HS-27A (cell line): ENCODE results near the gene S100A11.

Experiments used
- DNase-seq: peaks from one replicate; pipeline ENCODE4 v3.0.0-alpha.2; 2012; ENCODE audit warnings: low read depth, missing footprints

Gene S100A11

DNA sequence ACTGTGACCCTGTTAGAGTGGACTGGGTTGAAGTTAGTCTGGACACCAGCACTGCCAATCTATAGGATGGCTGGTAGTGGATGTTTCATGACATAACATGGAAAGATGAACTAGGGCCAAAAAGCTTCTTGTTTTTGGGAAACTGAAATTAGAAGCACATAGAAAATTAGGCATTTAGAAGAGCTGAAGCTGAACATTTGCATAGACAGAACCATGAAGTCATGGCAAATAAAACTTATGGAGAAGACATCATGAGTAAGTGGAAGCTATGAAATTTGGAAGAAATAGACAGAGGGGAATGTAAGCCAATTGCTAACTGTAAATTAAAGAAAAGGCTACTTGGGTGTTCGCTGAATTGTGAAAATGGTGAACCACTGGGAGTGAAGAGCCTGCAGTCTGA, 2.7 kb upstream of the S100A11 start:
- no peak for DNase-seq

DNA sequence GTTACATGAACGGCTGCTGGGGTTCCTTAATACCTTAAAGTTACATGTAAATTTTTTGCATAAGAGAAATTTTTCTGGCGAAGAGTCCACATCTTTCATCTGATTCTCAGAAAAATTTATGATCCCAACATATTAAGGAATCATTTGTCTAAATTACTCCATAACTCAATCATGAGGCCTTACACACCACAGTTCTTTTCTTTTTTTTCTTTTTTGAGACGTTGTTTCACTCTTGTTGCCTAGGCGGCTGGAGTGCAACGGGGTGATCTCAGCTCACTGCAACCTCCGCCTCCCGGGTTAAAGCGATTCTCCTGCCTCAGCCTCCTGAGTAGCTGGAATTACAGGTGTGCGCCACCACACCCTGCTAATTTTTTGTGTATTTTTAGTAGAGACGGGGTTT, 2.1 kb upstream of the S100A11 start:
- no peak for DNase-seq

DNA sequence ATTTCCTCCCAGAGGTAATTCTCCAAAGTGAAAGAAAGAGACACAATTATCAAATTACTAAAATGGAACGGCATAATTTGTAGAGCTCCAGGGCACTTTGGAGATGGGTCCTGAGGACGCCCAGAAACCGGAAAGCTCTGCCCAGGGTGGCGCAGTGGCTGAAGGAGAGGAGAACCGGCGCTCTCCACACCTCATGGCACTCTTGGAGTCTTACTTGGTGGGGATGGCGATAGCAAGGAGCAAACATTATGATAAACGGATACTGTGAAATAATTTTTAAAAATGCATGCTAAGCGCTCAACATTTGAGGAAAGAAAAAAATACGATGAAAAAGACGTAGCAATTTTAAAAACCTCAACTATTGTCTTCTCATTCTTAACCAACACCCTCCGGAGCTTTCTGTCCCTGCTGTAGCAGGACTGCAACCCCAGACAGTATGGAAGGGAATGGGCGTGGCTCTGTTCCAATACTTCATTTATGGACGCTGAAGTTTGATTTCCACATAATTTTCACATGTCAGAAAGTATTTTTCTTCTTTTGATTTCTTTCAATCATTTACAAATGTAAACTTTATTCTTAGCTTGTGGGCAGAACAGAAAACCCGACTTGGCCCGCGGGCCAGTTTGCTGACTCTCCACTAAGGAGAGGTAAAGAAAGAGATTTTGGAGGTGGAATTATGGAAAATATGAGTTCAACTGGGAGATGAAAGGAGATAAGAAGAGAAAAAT, 1.1 kb downstream of the S100A11 start:
- no peak for DNase-seq

DNA sequence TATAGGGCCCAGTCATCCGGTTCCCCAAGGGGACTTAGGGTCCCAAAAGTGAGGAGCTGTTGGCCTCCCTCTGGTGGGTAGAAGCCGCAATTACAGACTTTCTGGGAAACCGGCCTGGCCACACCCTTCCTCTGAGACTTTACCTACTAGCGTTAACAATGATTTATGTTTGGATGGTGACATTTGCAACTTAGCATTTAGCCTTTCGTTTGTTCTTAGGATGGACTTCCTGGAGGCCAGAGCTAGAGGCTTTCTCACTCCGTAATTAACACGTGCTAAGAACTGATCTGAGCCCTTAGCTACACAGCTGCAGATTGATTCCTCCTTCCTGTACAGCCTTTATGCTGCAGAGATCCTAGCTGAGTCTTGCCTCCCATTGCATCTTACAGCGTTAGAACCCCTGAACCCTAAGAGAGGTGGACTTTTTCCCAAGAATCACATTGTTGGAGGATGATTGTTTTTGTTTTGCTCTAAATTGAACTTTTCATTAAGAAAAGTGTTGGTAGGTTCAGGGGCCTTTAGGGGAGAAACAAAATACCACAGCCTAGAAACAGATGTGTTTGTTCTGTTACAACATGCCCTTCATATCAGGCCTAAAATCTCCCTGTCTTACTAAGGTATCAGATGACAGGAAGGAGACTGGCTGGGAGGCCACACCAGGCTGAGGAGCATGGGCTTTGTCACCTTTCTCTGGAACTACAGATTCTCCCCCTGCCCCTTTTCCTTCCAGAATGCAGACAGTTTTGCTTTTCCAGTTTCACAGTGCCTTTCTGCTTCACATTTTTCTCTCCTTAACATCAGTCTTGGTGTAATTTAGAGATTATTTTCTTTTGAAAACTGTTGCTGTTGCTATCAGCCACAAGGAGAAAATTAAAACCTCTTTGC, 1.9 kb downstream of the S100A11 start:
- DNase-seq: peak; percentile 72

DNA sequence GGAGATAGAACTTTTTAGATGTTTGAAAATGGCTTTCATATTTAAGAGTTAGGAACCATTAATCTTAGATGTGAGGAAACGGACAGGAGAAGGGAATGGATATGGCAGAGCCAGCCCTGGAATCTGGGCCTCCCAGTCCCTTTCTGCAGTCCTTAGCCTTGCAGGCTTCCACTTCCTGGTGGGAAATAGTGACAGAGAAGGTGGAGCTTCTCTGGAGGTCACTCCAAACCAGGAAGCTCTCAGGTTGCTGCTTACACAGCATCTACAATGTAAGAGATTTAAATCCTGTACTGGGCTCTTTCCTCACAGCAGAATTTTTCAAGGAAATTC, 2.5 kb downstream of the S100A11 start:
- no peak for DNase-seq

DNA sequence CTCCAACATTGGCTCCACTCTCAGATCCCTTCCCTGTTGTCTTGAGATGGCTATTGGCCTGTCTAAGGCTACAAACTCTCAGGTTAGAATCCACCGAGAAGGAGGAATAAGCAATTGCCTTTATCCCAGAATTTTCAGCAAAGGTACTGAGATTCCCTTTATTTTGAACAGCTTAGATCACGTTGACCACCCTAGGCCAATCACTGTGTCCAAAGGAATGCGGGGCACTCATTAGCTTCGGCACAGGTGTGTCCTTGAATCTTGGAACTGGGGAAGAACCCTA, 6.9 kb downstream of the S100A11 start:
- DNase-seq: no peak

DNA sequence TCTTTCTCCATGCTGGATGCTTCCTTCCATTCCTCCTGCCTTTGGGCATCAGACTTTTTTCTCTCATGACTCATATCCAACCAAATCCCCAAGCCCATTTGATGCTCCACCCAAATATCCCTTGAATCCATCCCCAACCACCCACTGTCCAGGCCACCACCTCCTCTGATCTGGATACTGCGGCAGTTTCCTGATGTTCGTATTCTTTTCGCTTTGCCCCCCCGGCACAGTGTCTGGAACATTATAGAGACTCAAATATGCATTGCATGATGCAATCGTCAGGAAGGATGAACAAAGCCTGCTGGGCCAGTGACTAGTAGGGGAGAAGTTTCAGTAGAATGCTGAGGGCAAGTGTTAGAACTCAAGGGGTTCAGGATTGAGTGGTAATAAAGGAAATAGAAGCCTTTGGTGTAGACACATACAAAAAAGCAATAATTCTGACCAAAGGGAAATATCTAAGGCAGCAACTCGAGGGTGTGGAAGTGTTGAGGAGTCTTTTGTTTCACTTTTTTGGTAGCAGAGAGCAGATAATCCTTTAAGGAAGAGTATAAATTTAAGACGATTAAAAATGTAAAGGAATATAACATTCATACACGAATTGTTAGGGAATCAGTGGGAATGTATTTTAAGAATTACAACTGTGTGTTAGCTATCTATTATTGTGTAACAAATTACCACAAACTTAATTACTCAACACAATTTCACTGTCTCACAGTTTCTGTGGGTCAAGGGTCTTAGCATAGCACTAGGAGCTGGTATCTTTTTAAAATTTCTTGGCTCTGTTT, 7.5 kb downstream of the S100A11 start:
- DNase-seq: peak; percentile 57

DNA sequence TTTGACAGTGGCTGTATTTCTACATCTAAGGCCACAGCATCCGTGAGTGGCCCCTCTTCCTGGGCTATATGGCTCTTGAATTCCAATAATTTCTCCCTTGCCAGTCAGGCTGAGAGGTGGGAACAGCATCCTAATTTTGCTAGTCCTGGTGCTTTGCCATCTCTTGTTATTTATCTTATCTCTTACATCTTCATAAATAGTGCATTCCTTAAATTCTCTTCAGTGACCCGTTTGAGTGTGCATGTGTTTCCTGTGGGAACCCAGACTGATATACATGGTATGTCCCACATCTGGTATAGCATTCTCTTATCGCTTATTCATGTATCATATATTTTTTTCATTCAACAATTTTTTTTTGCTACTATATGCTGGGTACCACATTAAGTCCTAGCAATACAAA, 9.9 kb downstream of the S100A11 start:
- peak; percentile 72 for DNase-seq

DNA sequence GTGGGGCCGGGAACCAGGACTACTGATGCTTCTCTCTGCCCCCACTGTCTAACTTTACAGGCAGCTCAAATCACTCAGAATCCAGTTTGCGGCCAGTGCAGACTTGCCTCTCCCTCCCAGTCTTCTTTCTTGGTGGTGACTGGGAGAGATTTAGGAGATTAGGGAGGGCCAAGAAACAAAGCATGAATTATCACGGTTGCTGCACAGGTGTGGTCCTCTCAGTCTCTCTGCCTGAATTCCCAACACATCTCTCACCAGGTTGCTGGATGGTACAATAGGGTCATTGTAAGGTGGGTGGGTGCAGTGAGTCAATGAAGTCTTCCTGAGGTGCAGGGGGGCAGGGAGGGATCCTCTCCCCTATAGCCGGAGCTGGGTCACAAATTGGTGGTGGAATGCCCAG, 12.6 kb downstream of the S100A11 start:
- DNase-seq: no peak

DNA sequence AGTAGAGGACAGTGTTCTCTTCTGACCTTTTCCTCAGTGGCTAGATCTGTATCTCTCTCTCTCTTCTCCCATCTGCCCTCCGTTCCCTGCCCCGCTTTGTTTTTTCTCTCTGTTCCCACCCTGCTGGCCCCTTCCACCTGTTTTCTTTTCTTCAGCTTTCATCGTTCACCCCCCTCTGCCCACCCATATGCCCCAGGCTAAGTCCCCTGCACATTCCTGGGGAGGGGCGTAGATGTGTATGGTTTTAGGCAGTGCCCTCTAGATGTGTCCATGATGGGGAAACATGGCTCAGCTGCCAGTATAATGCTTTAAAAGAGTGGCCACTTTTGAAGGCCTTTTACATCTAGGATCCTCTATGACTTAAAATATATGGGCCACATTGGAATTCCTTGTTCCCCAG, 13.6 kb downstream of the S100A11 start:
- DNase-seq: no peak

DNA sequence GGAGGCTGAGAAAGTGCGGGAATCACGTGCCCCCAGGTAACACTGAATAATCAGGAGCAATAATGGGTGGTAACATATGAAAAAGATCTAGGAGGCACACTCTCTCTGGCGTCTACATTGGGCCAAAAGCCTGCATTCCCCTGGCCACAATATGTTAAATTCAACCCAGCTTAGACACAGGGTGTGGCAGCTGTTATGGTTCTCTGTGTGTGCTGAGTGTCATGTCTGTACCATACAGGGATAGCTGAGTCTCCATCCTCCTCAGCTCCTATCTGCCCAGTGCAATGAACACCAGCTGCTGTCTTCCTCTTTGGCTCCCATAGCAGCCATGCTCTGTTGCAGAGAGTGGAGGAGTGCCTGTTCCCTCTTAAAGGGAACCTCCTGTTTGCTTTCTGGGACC, 14.3 kb downstream of the S100A11 start:
- no peak for DNase-seq

DNA sequence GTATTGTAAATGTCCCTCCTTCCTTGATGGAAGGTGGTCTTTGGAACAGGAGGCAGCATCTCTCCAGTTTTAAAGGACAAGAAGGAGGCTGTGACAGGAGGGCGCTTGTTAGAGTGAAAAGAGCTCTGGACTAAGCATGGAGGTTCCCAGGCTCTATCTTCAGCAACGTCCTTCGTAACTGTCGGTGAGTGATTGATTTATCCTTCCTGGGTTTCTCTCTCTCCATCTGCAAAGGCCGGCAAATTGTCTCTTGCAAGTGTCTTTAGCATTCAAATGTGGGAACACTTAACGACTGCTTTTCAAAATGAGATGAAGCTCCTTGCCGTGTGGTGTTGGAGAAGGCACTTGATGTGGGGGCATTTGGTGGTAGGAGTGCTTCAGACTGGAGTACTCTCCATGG, 15.2 kb downstream of the S100A11 start:
- DNase-seq: no peak

DNA sequence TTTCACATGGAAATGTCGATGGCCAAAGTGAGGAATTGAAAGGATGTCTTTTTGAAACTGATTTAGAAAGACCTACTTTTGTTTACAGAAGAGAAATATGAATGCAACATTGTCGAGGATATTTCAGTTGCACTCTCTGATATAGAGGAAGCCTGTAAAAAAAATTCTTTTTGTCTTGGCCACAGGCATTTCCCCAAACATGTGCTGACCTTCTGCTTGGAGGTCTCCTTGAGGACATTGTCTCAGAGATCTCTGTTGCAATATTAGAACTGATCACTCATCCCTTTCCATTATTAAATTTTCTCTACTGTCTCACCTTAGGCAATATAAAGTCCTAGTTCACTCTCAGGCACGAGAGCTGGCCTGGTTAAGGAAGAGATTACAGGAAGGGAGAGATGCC, 16.0 kb downstream of the S100A11 start:
- no peak for DNase-seq

DNA sequence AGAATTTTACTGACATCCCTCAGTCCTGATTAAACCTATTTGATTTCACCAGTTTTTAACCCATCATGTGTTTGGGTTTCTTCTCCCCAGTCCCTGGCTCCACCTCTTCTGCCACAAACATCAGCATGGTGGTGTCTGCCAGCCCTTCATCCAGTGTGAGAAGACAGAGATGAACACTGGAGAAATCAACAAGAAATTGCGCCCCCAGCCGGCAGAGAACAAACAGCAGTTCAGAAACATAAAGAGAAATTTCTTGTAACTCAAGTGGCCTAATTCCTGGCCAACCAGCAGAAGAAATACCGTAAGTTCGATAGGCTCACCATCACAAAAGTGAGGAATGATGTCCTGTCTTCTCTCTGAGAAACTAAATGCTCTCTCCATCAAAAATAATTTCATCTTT, 18.3 kb downstream of the S100A11 start:
- no peak for DNase-seq

DNA sequence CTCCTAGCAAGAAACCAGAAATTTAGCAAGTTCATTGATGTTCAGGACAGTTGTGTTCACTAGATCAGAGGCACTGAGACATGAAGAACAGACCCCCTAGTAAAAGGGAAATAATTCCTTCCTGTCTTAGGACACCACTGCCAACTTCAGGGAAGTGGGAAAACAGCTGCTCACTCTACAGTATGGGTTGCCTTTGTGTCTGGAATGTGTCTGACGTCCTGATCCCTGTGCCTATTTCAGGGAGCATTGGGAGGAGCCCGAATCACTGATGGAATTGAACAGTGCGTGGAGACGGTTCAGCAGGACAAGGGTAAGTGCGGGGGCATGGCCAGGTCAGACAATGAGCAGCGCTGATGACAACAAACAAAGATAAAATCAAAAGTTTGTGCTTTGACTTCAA, 21.0 kb downstream of the S100A11 start:
- no peak for DNase-seq

DNA sequence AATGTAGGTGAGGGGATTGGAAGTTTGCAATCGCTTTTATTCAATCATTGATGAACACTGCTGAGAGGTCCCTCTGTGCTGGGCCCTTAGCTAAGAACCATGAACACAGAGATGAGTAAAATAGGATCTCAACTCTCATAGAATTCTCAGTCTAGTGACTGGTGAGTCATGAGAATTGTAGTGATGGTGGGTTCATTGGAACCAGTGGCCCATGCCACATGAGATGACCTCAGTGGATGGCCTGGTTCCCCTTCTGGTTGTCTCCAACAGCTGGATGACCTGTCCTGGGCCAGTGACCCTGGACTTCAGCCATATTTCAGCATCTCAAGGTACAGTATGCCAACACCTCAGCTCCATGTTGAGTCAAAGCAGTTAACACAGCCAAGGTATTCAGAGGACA, 21.9 kb downstream of the S100A11 start:
- no peak for DNase-seq

DNA sequence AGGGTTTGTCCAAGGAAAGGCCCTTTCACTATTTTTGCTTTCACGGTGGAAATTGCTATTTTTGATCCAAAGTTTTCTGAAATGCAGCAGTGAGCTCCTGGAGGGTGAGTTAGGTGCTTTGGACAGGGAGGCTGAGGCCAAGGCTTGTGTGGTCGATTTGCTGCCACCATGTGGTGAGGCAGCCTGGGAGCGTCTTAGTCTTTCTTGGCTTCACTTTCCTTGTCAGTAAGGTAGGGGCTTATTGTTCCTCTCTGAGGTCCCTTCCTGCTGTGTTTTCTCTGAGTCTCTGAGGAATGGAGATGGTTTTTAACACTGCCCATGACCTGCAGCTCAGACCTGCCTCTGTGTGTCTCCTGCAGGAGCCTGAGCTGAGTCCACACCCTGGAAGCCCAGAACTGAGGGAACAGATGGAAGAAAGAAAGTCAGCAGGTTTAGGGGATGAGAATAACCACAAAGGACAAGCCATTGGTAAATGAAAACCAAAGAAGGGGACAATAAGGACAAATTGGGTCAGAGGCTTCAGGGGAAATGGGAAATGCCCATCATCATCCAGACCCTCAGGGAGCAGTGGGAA, 23.1 kb downstream of the S100A11 start:
- DNase-seq: no peak

DNA sequence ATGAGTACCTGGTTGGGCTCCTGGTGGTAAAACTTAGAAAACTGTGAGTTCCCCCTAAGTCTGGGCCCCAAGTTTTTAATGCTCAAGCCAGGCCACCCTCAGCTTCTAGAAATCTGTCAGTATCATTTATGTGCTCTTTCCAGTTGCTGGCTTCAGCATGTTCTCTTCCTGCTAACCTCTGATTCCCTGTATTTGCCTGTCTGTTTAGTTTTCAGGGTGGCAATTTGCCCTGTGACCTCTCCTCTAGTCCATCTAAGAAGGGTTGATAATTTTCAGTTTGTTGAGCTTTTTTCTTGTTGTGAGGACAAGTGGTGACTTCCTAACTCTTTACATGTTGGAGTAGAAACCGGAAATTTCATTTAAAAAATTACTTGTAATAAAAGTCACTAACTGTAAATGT, 27.1 kb downstream of the S100A11 start:
- DNase-seq: no peak

DNA sequence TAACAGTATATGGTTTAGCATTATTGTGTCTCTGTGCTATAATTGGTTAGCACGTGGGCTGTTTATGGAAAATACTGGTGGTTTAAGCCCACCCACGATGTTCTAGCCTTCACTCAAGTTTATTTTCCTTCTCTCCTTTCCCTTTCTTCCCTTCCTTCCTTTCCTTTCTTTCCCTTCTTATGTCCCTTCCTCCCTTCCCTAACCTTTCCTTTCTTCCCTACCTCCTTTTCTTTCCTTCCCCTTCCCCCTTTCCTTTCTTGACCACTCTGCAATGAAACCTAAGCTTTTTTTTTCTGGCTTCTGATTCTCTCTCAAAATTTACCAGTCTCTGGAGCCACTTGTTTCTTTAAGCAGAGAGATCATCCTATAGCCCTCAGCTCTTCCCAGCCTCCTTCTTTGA, 29.8 kb downstream of the S100A11 start:
- no peak for DNase-seq

DNA sequence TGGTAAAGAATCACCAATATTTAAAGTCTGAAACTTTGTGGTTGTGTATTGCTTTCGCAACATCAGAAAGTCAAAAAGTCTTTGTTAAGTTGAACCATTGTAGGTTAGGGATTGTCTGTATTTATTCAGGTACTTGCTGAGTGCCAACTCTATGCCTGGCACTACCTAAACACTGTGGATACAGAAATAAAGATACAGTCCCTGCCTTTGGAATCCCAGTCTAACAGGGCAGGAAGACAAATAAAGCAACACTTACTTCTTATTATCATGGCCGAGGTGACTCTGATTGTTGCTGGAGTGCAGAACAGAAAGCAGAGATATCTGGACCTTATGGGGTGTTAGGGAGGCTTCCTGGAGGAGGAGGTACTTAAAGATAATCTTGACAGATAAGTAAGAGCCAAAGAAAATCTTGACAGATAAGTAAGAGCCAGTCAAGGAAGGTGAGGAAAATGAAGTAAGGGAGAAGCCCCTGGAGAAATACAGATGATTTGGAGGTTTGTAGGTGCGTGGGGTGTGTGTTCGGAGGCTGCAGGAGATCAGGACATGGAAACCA, 31.4 kb downstream of the S100A11 start:
- DNase-seq: no peak

DNA sequence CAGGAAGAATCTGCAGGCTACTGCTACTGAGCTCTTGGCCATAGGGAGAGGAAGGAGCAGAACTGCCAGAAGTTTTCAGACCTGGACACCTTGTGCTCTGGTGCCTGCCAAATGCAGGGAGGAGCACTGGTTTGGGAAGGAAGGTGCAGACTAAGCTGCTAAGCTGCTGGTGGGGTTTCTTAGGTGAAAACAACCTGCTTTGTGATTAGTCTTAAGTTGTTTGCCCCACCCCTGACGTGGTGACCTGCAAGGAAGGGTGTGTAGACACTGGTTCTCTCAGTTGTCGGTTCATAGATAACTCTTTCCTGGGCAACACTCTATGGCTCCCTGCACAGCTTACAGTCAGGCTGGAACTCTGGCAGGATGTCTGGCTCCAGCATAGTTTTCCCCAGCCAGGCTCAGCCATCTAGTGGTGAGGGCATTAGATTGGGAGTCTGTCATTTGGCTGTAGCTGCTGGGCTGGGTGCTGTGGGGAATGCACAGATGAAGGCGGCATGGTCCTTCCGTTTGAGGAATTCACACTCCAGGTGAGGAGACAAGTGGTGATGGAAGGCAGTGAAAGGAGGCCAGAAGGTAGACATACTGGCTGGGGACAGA, 32.9 kb downstream of the S100A11 start:
- DNase-seq: no peak

DNA sequence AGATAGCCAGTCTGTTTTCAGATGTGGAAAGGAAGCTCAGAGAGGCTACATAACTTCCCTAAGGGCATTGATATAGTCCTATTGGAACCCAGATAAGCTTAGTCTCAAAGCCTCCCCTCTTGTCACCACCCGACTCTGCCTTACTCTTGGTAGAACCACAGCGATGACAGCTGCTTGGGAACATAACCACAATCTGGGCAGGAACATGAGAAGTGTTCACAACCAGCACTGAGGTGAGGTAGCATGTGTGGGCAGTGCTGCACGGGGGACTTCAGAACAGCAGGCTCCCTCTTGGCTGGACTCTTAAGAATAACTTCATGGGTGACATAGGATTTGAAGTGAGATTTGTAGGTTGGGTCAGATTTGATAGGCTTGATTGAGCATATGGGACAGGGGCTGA, 33.8 kb downstream of the S100A11 start:
- DNase-seq: no peak
